GM19238 (cell line): ENCODE measurements around the gene NAB2.

Experiments used
- DNase-seq: peaks from one replicate; pipeline ENCODE4 v3.0.0; 2011; ENCODE audit warnings: low spot score; ENCODE audit not compliant: insufficient read length

Gene NAB2

DNA sequence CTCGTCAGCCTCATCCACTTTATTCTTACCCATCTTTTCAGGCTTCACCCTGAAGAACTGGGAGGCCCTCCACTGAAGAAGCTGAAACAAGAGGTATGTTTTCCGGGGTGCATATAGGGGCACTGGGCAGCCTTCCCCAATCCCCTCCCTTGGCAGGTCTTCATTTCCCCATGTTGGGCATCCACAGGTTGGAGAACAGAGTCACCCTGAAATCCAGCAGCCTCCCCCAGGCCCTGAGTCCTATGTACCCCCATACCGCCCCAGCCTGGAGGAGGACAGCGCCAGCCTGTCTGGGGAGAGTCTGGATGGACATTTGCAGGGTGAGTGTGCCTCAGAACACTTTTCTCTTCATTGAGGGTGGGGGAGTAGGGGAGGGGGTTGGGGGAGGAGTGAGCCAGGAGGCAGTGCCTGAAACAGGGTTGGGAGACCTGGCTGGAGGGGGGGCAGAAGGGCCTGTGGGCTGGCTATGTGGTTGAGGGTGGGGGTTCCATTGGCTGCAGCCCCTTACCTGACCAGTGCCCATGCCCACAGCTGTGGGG is 4.0 kb downstream of the NAB2 start:
- DNase-seq, result no peak

DNA sequence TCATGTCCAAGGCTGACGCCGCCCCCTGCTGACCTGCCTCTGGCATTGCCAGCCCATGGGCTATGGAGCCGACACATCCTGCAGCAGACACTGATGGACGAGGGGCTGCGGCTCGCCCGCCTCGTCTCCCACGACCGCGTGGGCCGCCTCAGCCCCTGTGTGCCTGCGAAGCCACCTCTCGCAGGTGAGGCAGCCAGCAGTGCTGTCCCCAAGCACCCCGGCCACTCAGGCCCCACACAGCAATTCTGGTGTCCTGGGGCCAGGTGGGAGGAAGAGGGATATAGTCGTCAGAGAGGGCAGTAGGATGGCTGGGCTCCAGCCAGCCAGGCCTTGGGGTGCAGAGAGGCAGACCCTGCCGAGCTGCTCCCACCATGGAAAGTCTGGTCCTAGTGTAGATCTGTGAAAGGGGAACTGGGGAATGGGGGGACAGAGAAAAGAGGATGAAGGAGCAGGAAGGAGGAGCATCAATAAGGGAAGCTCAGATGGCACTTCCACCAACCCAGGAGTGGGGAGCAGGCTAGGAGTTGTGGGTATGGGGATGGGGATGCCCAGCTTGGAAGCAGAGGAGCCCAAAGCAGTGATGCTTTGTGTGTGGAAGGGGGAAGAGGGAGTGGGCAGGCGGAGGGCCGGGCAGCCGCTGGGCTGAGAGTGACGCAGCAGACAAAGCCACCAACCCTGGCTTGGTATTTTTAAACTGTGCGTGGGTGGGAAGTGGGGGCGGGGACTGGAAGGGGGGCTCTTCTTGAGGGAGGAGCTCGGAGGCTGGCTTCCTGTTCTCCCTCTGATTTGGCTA is 4.7 kb downstream of the NAB2 start:
- DNase-seq, result peak; percentile 69

DNA sequence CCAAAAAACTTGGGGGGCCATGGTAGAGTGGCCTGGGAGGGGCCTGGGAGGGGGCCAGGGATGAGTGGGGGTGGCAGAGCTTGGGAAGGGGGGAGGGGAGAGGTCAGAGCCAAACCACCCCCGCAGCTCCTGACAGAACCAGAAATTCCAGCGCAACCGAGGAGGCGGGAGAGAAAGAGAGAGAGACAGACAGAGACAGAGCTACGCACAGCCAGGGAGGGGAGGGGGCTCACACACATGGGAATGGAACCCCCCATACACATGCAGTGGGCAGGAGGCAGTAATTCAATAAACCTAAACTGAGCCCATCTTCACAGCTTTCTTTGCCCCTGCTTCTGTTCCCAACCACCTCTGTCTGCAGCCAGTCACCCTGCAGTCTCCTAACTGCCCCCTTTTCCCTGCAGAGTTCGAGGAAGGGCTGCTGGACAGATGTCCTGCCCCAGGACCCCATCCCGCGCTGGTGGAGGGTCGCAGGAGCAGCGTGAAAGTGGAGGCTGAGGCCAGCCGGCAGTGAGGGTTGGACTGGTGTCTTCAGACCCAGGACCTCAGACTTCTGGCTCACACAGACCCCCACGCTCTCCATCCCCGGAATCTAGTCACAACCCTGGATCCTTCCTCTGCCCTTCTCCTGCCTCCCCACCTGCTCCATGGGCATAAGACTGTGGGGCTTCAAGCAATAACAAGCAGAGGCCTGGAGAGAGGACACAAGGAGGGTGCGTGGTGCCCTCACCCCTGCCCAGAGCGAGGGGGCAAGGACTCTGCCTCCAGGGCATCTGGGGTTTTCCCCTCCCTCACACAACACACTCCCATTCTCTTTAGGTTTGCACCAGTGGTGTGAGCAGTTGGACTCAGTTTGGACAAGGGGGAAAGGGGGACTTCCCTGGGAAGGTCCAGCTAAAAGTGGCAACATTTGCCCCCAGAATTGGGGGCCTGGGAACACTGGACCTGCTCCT is 5.6 kb downstream of the NAB2 start:
- no peak for DNase-seq

GRCh38 chr12:57095440-57095839 is 6.5 kb downstream of the NAB2 start:
- DNase-seq, result no peak

DNA sequence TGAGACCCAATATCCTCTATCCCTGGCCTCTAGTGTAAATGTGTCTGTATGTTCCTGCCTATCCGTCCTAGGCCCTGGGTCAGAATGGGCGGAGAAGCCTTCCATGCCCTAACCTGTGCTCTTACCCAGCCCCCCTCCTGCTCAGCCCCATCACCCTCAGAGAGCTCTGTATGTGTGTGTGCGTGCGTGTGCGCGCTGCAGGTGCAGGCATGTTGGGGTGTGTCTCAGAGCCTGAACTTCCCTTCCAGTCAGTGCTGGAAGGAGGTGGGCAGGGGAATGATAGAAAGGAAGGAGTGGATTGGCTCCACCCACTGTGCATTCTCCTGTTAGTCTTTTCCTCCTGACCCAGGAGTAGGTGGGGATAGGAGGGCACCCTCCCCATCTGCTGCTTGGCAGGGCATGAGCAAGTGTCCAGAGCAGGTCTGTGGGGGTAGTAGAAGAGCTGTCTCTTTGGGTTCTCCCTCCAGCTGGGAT is 7.2 kb downstream of the NAB2 start:
- DNase-seq, result no peak

DNA sequence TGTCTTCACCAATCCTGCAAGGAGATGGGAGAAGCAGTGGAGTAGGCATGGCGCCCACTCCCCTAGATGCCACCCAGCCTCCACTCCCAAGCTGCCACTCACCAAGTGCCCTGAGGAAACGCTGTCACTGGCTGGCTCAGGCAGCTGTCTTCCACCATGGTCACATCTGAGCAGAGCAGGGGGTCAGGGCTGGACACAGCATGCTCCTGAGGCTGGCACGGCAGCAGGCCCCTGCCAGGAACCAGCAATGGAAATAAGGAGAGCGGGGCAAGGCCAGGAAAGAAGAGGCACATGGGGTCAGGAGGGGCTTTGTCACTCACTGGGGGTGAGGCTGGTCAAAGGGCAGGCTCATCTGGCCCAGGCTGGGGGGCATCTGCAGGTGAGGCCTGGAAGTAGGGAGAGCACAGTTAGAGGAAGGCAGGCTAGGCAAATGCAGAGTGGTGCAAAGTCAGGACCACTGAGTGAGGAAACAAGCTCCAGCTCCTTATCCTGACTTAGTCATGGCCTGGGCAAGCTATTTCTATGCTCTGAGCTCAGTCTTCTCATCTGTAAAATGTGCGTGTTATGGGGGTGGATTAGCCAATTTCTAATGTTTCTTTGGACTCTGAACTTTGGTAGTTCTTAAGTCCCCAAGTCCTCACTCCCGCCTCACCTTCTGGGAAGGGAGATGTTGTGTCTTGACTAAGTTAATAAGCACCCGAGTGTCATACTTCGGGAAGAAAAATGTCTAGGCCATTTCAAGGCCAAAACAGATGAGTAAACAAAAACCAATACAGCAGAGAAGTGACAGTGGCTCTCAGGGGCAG is 8.0 kb downstream of the NAB2 start:
- DNase-seq, result no peak

DNA sequence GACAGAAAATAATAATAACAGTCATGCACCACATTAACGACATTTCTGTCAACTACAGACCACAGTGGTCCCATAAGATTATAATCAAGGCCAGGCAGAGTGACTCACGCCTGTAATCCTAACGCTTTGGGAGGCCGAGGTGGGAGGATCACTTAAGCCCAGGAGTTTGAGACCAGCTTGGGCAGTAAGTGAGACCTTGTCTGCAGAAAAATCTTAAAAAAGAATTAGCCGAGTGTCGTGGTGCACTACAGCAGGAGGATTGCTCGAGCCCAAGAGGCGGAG is 8.6 kb downstream of the NAB2 start:
- DNase-seq, result no peak

DNA sequence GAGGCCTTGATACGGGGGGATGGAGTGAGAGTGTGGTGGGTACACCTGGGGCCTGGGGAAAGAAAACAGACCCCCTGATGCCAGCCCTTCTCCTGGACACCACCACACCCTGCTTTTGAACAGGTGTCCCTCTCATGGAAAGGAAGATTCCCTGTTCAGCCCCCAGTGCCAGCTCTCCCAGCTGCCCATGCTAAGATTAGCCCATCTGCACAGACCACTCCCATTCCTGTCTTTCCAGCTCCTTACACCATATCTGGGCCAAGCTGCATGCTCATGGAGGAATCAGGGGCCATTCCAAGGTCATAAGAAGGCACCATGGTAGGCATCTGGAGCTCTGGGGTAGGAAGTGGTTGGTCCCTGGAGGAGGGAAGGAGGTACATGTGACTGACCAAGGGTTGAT is 9.6 kb downstream of the NAB2 start:
- DNase-seq, result no peak

DNA sequence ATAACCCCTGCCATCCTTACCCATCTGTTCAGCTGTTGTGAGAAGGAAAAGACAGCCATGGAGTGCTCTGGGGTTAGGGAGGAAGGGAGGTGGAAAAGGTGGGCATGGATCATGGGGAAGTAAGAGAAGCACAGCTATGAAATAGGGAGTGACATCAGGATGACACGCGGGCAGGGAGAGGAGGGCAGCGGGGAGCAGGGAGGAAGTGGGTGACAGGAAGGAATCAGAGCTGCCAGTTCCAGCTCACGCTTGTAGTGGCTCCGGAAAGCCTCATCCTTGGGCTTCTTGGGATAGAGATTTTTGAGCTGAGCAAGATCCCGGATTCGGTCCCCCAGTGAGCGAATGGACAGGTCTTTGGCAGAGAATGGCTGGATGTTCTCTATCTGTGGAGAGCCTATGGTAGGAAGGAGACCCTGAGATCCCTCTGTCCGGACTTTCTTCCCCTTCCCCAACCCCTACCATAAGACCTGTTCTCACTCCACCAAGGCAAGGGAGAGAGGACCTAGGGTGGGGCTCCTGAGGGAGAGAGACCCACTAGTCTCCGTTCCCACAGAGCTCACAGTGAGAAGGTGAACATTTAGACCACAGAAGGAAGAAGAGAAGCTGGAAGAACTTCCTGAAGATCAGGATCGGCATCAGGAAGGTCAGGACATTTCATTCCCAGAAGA is 10.3 kb downstream of the NAB2 start:
- no peak for DNase-seq

- no peak for DNase-seq
Measured at GRCh38 chr12:57099766-57100165, 10.9 kb downstream of the NAB2 start.

- DNase-seq, result no peak
Measured at GRCh38 chr12:57101892-57102695, 13.2 kb downstream of the NAB2 start.

GRCh38 chr12:57103856-57104255 is 14.9 kb downstream of the NAB2 start:
- no peak for DNase-seq

DNA sequence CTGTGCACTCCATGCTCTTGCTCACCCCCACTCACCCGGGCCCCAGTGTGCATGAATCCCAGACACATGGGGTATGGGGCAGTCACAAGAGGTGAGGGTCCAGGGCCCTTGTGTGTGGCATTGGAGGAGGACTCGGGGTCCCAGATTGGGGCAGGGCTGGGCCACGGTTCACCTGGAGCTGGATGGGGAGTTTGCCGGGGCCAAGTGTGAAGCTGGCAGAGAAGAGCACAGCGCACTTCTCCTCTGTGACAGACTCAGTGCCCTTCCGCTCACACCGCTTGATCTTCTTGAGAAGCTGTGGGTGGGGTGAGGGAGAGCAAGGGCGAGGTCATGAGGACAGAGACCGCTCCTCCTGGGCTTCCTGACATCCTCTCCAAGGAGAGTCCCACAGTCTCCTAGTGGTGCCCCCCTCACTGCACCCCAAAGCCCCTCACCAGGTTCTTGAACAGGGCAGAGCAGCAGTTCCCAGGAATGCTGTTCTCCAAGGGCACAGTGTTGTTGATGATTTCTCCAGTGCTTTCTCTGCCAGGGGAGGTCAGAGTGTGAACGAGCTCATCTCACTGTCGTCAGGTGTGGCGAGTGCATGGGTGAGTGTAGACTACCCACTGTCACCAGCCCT is 15.5 kb downstream of the NAB2 start:
- DNase-seq, result no peak

- DNase-seq, result no peak
Measured at GRCh38 chr12:57105011-57105753, 16.3 kb downstream of the NAB2 start.

GRCh38 chr12:57106021-57106708 is 17.3 kb downstream of the NAB2 start:
- DNase-seq, result no peak

GRCh38 chr12:57107456-57108155 is 18.7 kb downstream of the NAB2 start:
- no peak for DNase-seq

GRCh38 chr12:57109207-57110103 is 20.5 kb downstream of the NAB2 start:
- DNase-seq, result no peak
